ENCODE measurements around the gene AZU1.

DNA sequence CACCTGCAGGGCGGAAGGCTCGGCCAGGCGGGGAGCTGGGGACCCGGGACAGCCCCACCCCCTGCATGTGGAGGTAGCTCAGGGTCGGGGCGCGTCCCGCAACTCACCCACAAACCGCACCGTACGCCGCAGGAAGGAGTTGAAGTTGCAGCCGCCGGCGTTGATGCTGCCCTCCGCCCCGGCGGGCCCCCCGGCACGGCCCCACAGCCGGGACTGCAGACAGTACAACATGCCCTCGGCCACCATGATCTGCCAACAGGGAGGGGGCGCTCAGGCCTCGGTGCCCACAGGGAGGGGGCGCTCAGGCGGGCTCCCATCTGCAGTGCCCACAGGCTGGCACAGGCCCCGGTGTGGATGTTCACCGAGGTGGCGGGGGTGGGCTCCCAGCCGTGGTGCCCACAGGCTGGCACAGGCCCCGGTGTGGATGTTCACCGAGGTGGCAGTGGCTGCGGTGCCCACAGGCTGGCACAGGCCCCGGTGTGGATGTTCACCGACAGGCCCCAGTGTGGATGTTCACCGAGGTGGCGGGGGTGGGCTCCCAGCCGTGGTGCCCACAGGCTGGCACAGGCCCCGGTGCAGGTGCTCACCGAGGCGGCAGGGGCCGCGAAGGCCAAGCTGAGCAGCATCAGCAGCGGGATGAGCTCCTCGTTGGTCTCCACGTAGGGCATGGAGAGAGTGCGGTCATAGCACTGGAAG lies 12.4 kb upstream of the AZU1 start:
- TF ChIP-seq EZH2 (IDR thresholded peaks at IDR 0.05) (no peak), POLR2AphosphoS5 (IDR thresholded peaks at IDR 0.05; ENCODE audit: low read depth, low read length) (no peak), EZH2phosphoT487 (IDR thresholded peaks at IDR 0.05; ENCODE audit: borderline replicate concordance) (no peak), SP1 (IDR thresholded peaks at IDR 0.05; ENCODE audit: low read depth) (no peak), POLR2A (IDR thresholded peaks at IDR 0.05; ENCODE audit: borderline replicate concordance, extremely low read depth, insufficient read depth, insufficient read length) (no peak)
- TF ChIP-seq, protein P1, sequence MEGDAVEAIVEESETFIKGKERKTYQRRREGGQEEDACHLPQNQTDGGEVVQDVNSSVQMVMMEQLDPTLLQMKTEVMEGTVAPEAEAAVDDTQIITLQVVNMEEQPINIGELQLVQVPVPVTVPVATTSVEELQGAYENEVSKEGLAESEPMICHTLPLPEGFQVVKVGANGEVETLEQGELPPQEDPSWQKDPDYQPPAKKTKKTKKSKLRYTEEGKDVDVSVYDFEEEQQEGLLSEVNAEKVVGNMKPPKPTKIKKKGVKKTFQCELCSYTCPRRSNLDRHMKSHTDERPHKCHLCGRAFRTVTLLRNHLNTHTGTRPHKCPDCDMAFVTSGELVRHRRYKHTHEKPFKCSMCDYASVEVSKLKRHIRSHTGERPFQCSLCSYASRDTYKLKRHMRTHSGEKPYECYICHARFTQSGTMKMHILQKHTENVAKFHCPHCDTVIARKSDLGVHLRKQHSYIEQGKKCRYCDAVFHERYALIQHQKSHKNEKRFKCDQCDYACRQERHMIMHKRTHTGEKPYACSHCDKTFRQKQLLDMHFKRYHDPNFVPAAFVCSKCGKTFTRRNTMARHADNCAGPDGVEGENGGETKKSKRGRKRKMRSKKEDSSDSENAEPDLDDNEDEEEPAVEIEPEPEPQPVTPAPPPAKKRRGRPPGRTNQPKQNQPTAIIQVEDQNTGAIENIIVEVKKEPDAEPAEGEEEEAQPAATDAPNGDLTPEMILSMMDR (IDR thresholded peaks at IDR 0.05 in 2 of 3, conservative IDR thresholded peaks at IDR 0.05 in 1 of 3; ENCODE audit: borderline replicate concordance in 1 of 3, insufficient read depth in 1 of 3, low read depth in 2 of 3, low read length in 2 of 3): no peak
- TF ChIP-seq, protein P2, sequence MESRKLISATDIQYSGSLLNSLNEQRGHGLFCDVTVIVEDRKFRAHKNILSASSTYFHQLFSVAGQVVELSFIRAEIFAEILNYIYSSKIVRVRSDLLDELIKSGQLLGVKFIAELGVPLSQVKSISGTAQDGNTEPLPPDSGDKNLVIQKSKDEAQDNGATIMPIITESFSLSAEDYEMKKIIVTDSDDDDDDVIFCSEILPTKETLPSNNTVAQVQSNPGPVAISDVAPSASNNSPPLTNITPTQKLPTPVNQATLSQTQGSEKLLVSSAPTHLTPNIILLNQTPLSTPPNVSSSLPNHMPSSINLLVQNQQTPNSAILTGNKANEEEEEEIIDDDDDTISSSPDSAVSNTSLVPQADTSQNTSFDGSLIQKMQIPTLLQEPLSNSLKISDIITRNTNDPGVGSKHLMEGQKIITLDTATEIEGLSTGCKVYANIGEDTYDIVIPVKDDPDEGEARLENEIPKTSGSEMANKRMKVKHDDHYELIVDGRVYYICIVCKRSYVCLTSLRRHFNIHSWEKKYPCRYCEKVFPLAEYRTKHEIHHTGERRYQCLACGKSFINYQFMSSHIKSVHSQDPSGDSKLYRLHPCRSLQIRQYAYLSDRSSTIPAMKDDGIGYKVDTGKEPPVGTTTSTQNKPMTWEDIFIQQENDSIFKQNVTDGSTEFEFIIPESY (IDR thresholded peaks at IDR 0.05; ENCODE audit: extremely low read depth, insufficient replicate concordance, low read length): no peak

Measured in HCT116 (cell line).